GM12891 (cell line): ENCODE data around the gene TRAT1.

Source experiments
- POLR2A ChIP-seq: IDR thresholded peaks from 2 replicates; pipeline ENCODE4 v1.6.1; 2011; ENCODE audit warnings: low read depth, low read length, control low read depth
- TAF1 ChIP-seq: IDR thresholded peaks from 2 replicates; pipeline ENCODE4 v1.6.1; 2011; ENCODE audit warnings: low read depth, low read length, control low read depth

DNA sequence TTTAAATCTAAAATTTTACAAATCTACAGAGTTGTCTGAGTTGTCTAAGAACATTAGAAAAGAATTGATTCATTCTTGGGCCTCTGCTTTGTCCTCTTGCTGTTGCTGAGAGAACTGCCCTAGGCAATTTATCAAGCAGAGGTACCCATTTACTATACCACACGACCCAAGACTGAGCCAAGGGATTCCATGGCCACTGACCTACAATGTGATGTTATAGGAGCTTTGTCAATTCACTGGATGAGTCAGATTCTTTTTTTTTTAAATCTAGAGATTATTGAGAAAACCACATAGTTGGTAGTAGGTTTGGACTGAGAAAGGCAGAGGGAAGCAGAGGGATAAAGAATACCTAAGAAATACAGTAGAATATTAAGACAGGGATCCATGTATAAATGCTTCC is 55.3 kb downstream of the TRAT1 start:
- TF ChIP-seq TAF1 (no peak), POLR2A (no peak)
